Activated CD8-positive, alpha-beta memory T cell treated with anti-CD3 and anti-CD28 coated beads for 4 hours (primary cell): ENCODE measurements around the gene ATR.
"Not testable (repeated sequence)": the region's sequence is repeated elsewhere in the genome, so short reads cannot be mapped to it uniquely, and the experiment has no call there.

Source experiments
- DNase-seq, 2 donors: peaks; one replicate each; pipeline ENCODE4 v3.0.0-alpha.2; 2020; ENCODE audit warnings: low read depth in 2 of 2

The ATR gene

GRCh38 chr3:142595141-142595540 is 16.6 kb upstream of the ATR start:
- DNase-seq, result no peak

GRCh38 chr3:142592268-142592667 is 13.7 kb upstream of the ATR start:
- not testable (repeated sequence) for DNase-seq

- no peak for DNase-seq
Observed at GRCh38 chr3:142588703-142589102, 10.2 kb upstream of the ATR start.

- no peak for DNase-seq
Observed at GRCh38 chr3:142586803-142587406, 8.4 kb upstream of the ATR start.

- DNase-seq, result not testable (repeated sequence)
Observed at GRCh38 chr3:142581070-142581469, 2.5 kb upstream of the ATR start.

DNA sequence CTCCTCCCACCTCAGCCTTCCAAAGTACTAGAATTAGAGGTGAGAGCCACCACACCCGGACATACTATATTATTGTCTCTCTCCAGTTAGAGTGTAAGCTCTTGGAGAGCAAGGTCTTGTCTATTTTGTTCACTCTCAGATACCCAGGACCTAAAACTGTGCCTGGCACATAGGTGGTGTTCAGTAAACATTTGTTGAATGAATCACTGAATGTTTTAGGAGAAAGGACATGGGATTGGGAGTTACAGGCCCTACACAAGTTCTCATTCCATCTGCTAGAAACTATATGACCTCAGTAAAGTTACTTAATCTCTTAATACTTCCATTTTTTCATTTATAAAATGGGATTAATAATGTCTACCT is 1.5 kb upstream of the ATR start:
- DNase-seq, result no peak

GRCh38 chr3:142577696-142578328 is 721 bp downstream of the ATR start:
- no peak for DNase-seq

- no peak for DNase-seq
Observed at GRCh38 chr3:142576792-142577191, 1.7 kb downstream of the ATR start.

GRCh38 chr3:142574665-142575064 is 3.9 kb downstream of the ATR start:
- no peak for DNase-seq

DNA sequence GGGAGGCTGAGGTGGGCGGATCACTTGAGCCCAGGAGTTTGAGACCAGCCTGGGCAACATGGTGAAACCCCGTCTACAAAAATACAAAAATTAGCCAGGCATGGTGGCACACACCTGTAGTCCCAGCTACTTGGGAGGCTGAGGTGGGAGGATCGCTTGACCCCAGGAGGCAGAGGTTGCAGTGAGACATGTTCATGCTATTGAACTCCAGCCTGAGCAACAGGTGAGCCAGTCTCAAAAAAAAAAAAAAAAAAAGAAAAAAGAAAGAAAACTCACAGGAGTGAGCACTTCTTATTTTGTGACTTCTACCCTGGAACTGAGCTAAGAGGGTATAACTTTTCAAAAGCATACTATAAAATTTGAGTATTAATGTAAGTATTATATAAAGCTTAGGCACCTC is 4.3 kb downstream of the ATR start:
- not testable (repeated sequence) for DNase-seq

DNA sequence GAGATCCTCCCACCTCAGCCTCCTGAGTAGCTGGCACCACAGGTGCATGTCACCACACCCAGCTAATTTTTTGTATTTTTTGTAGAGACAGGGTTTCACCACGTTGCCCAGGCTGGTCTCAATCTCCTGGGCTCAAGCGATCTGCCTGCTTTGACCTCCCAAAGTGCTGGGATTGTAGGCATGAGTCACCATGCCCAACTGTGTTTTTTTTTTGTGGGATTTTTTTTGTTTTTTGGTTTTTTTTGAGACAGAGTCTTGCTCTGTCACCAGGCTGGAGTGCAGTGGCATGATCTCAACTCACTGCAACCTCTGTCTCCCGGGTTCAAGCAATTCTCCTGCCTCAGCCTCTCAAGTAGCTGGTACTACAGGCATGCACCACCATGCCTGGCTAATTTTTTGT is 9.1 kb downstream of the ATR start:
- DNase-seq, result not testable (repeated sequence)

- no peak for DNase-seq
Observed at GRCh38 chr3:142568393-142569017, 10.0 kb downstream of the ATR start.

DNA sequence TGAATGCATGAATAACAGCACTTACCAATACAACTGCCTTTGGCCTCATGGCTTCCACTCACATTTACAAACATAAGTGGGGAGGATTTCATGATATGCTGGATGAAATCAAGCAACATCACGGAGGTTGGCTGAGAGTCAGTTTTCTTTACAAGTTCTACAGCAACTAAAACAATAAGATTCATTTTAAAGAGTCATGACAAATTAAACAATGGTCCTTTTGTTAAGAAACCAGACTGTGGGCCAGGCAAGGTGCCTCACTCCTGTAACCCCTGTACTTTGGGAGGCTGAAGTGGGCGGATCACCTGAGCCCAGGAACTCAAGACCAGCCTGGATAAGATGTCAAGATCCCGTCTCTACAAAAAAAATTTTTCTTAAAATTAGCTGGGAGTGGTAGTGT is 12.4 kb downstream of the ATR start:
- no peak for DNase-seq

GRCh38 chr3:142563496-142563997 is 15.0 kb downstream of the ATR start:
- no peak for DNase-seq

DNA sequence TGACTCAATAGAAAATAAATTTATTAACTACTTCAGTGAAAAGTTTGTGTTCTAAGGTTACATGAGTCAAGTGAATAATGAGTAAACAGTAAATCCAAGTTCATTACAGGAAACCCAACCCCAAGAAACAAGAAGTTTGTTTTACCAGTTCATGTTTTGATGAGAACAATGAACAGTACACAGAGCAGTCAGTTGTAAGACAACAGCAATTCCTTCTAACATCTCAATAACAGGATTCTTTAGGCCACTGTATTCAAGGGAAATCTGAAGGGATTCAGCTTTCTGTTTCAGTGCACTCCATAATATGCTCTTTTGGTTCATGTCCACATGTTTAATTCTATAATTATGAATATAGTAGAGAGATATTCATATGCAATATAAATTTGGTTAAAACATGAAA is 18.4 kb downstream of the ATR start:
- DNase-seq, result no peak

DNA sequence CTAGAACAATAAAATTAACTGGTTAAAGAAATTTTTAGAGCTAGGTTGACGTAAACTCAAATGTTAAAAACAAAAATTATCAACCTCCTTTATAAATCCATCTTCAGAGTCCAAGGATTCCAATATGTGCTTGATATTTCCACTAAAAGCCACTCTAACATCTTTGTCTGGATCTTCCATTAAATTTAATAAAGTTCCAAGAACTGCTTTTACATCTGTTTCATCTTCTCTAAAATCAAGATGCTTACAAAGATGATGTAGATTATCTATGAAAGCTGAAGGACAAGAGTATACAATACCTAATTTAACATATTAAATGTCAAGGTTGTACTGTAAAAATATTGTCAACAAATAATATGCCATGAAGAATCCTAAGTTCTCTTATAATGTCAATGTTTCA is 24.8 kb downstream of the ATR start:
- no peak for DNase-seq

GRCh38 chr3:142552579-142552978 is 26.0 kb downstream of the ATR start:
- not testable (repeated sequence) for DNase-seq

- no peak for DNase-seq
Observed at GRCh38 chr3:142549986-142550385, 28.5 kb downstream of the ATR start.

DNA sequence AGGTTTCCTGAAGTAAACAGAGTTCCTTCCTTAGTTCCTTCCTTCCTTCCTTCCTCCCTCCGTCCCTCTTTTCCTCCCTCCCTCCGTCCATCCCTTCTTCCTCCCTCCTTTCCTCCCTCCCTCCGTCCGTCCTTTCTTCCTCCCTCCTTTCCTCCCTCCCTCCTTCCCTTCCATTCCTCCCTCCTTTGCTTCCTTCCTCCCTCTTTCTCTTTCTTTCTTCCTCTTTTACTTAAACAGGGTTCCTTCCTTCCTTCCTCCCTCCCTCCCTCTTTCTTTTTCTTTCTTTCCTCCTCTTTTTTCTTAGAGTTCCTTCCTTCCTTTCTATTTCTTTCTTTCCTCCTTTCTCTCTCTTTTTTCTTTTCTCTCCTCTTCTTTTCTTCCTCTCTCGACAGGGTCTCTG is 35.2 kb downstream of the ATR start:
- DNase-seq, result no peak

DNA sequence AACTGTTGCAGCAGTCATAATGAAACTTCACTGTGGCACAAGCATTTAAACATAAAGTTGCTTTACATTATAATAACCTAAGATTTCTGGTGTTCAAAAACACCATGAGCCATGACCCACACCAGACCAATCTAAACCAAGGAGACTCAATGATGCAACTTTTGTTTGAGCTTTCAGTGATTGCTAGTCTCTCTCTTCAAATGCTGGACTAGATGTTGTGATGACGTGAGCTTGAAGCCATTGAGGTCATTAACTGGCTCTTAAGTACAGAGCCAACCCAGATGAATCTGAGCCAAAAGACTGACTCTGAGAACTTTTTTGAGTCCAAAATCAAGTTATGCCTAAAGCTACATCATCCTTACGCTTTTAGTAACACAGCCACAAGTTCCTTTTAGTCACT is 36.5 kb downstream of the ATR start:
- DNase-seq, result no peak

DNA sequence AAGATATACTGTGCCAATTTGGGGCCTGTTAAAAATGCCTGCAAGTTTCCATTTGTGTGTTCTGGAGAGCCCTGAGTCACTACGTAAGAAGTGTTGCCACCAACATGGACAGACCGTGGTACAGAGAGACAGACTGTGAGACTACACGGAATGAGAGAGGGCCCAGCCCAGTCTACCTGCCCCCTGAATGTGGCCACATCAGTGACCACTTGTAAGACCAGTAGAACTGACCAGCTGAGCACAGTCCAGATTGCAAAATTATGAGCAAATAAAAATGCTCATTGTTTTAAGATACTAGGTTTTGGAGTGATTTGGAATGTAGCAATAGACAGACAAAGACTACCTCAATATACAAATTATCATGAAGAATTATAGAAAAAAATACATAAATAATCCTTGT is 42.0 kb downstream of the ATR start:
- DNase-seq, result no peak

DNA sequence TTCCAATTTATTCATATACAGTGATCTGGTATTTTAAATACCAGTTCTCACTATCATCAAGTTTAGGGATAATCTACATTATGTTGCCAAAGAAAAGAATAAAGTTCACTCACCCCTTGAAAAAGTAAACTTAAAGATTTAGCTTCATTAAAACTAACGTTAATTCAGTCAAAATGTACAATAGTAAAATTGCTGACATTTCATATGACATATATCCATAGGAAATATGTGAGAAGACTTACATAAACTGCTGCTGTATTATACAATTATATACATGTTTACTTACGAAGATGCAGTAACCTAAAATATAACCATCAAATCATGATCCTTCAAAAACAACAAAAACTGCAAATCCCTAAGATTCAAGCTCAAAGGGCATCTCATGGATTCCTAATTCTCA is 44.0 kb downstream of the ATR start:
- DNase-seq, result no peak

- DNase-seq, result no peak
Observed at GRCh38 chr3:142530296-142530695, 48.2 kb downstream of the ATR start.
